A673 (cell line): ENCODE data around the gene GUCD1. TPM values are rescaled to one million over a fixed set of nuclear protein-coding genes. Genes with fewer than 3 reads are reported as not detected.
"Not testable (repeated sequence)": the region's sequence is repeated elsewhere in the genome, so short reads cannot be mapped to it uniquely, and the experiment has no call there.

ENCODE experiments used
- BruUV-seq: library from RNA; stranded (reverse); fragments of 400-500 nt; replicated peaks from 2 replicates; lab custom pipeline; 2021; lab: Mats Ljungman, UMichigan
- CTCF ChIA-PET: fragments of 300-600 bp; sonication (Branson Sonifier 250); formaldehyde crosslinking; loops from one replicate; lab custom pipeline; 2022; ENCODE audit warnings: antibody characterized with exemption; lab: Charles Lee
- POLR2A ChIA-PET: fragments of 300-600 bp; sonication (Branson Sonifier 250); formaldehyde crosslinking; loops from one replicate; lab custom pipeline; 2022; ENCODE audit warnings: antibody characterized with exemption; ENCODE audit not compliant: low non-redundant PET; lab: Charles Lee
- DNase-seq: peaks from one replicate; pipeline ENCODE4 v3.0.0-alpha.2; 2015; ENCODE audit warnings: low spot score
- H3K27ac ChIP-seq: fragments of 200-600 bp; sonication (generic); 2 replicates; pipeline ENCODE4 v1.5.1; 2016; ENCODE audit warnings: mixed run types, low read depth, mild to moderate bottlenecking, mixed read lengths, antibody characterized with exemption, low read length; ENCODE audit not compliant: poor library complexity, severe bottlenecking
- H3K27me3 ChIP-seq: fragments of 200-600 bp; sonication (generic); replicated peaks from 2 replicates; pipeline ENCODE4 v1.6.1; 2017; ENCODE audit warnings: mixed run types, low read depth, mild to moderate bottlenecking, mixed read lengths, antibody characterized with exemption, low read length; ENCODE audit not compliant: insufficient read depth, poor library complexity
- H3K36me3 ChIP-seq: fragments of 200-600 bp; sonication (generic); 2 replicates; pipeline ENCODE4 v1.6.1; 2016; ENCODE audit warnings: mixed run types, mild to moderate bottlenecking, mixed read lengths, antibody characterized with exemption, low read length; ENCODE audit not compliant: insufficient read depth, poor library complexity, severe bottlenecking
- H3K4me1 ChIP-seq: fragments of 200-600 bp; sonication (generic); 2 replicates; pipeline ENCODE4 v1.6.1; 2017; ENCODE audit warnings: mixed run types, mild to moderate bottlenecking, mixed read lengths, antibody characterized with exemption, low read length; ENCODE audit not compliant: insufficient read depth, poor library complexity, severe bottlenecking
- H3K4me3 ChIP-seq: fragments of 200-600 bp; sonication (generic); 2 replicates; pipeline ENCODE4 v1.5.1; 2016; ENCODE audit warnings: low read depth, mixed run types, mild to moderate bottlenecking, mixed read lengths, low read length; ENCODE audit not compliant: poor library complexity, severe bottlenecking
- H3K9me3 ChIP-seq: fragments of 200-600 bp; sonication (generic); 2 replicates; pipeline ENCODE4 v1.6.1; 2016; ENCODE audit warnings: mixed run types, low read depth, mild to moderate bottlenecking, mixed read lengths, antibody characterized with exemption, low read length; ENCODE audit not compliant: poor library complexity, severe bottlenecking
- EZH2 ChIP-seq: fragments of 200-600 bp; sonication (generic); IDR thresholded peaks from 2 replicates; pipeline ENCODE4 v1.6.1; 2017; ENCODE audit warnings: borderline replicate concordance, low read depth, mild to moderate bottlenecking, mixed read lengths, antibody characterized with exemption, low read length; ENCODE audit not compliant: poor library complexity, severe bottlenecking
- intact Hi-C: fragments of 100-400 bp; cut with micrococcal nuclease; formaldehyde crosslinking; loops from one replicate; pipeline ENCODE4 v1.10.0; 2022; ENCODE audit not compliant: unreplicated experiment
- total RNA-seq: library from RNA; stranded (reverse); gene quantifications from 2 replicates; pipeline ENCODE4 v1.2.3, GENCODE V29; 2021
- TF ChIP-seq, protein P1 (sequence below): fragments of 300-800, 200-600 bp; sonication (generic); conservative IDR thresholded peaks from 2 replicates; pipeline ENCODE4 v1.5.1; 2017; ENCODE audit warnings: low read depth, mild to moderate bottlenecking, antibody characterized with exemption, low read length, moderate library complexity, mixed read lengths

Gene GUCD1
- total RNA-seq, 1 experiment from 2014 or later = 70.5 TPM

GRCh38 chr22:24593836-24594568 lies 39.1 kb upstream of the GUCD1 start:
- no peak for DNase-seq
- POLR2A ChIA-PET = no interaction called here
- TF ChIP-seq, protein P1, sequence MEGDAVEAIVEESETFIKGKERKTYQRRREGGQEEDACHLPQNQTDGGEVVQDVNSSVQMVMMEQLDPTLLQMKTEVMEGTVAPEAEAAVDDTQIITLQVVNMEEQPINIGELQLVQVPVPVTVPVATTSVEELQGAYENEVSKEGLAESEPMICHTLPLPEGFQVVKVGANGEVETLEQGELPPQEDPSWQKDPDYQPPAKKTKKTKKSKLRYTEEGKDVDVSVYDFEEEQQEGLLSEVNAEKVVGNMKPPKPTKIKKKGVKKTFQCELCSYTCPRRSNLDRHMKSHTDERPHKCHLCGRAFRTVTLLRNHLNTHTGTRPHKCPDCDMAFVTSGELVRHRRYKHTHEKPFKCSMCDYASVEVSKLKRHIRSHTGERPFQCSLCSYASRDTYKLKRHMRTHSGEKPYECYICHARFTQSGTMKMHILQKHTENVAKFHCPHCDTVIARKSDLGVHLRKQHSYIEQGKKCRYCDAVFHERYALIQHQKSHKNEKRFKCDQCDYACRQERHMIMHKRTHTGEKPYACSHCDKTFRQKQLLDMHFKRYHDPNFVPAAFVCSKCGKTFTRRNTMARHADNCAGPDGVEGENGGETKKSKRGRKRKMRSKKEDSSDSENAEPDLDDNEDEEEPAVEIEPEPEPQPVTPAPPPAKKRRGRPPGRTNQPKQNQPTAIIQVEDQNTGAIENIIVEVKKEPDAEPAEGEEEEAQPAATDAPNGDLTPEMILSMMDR = no peak
- TF ChIP-seq EZH2 = no peak
- Histone ChIP-seq H3K36me3 (no peaks in the 10 kb centered on the region), H3K27ac (no peak overlapping the region), H3K4me3 (no peak overlapping the region), H3K9me3 (no peaks in the 10 kb centered on the region), H3K4me1 (no peaks in the 10 kb centered on the region), H3K27me3 (no peaks in the 10 kb centered on the region)
- intact Hi-C loops = no loop called here
- no TSS peak for BruUV-seq
- CTCF ChIA-PET = no interaction called here

- H3K4me1 ChIP-seq, H3K27ac ChIP-seq, DNase-seq, H3K27me3 ChIP-seq, H3K36me3 ChIP-seq, CTCF ChIA-PET, BruUV-seq, H3K9me3 ChIP-seq, intact Hi-C loops, POLR2A ChIA-PET: not testable (repeated sequence)
- peak overlapping the region; percentile 42 for H3K4me3 ChIP-seq
Observed at GRCh38 chr22:24593559-24593835, 38.6 kb upstream of the GUCD1 start.

- Histone ChIP-seq H3K27ac (peak within 1 kb of the TSS; percentile 57), H3K9me3 (no peaks in the 10 kb centered on the region), H3K4me3 (peak within 1 kb of the TSS; percentile 42), H3K27me3 (no peaks in the 10 kb centered on the region), H3K4me1 (no peaks in the 10 kb centered on the region), H3K36me3 (no peaks in the 10 kb centered on the region)
- ChIA-PET CTCF (no interaction called here), POLR2A (no interaction called here)
- BruUV-seq = no TSS peak
- intact Hi-C loops = no loop called here
- DNase-seq = peak; percentile 48
- TF ChIP-seq, protein P1 = no peak
- no peak for TF ChIP-seq EZH2
Observed at GRCh38 chr22:24592851-24593558, 38.1 kb upstream of the GUCD1 start, which contains the start of gene LRRC75B. TSS of gene LRRC75B (minus strand) at chr22:24593073. CDS start at chr22:24593039, 34 bp downstream.
